ENCODE results near the gene ONECUT3.
A peak's percentile ranks its signal among the peaks of the same experiment; 100 is the strongest.

Gene ONECUT3

DNA sequence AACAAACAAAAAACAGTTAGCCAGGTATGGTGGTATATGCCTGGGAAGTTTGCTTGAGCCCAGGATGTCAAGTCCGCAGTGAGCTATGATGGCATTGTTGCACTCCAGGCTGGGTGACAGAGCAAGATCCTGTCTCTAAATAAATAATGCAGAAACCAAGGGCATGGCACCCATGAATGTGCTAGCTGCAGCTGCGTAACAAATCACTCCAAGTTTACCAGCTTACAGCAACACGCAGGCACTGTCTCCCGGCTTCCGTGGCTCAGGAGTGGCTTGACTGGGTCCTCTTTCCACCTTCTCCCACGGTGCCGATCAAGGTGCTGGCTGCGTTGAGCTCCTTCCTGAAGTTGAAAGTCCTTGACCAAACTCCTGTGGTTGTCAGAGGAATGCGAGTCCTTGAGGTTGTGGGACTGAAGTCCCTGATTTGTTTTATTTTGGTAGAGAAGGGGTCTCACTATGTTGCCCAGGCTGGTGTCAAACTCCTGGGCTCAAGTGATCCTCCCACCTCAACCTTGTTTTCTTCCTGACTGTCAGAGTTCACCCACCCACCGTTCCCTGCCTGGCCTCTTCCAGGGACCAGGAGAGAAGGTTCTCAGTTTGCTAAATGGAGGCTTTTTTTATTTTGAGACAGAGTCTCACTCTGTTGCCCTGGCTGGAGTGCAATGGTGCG lies 13.2 kb upstream of the ONECUT3 start:
- DNase-seq (ENCODE audit: low read depth, low spot score): no peak

DNA sequence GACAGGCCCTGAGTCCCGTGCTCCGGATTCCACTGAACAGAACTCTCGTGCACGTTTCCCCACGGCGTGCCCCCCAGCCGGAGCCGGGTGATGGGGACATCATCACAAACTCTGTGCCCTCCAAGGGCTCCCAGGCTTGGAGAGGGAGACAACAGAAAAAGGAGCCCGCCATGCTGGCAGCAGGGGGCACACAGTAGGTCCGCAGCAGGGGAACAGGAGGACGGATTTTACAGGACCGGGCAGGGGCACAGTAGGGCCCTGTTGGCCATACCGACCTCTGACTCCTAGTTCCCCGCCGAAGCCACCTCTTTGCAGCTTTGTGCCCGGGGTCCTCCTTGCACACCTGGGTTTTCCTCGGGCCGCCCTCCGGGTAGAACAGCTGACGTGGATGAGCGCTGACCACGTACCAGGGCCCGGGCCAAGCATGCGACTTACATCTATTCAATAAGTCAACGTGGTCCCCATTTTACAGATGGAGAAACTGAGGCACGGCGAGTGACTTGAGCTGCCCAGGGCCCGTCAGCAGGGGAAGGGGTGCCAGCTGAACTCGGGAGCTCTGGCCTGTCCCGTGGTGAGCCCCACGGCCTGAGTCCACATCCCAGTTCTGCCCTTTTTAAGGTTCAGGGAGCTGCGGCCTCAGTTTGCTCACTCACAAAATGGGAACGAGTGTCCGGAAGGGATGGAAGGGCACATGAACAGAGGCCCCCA lies 10.2 kb upstream of the ONECUT3 start:
- no peak for DNase-seq (ENCODE audit: low read depth, low spot score)

DNA sequence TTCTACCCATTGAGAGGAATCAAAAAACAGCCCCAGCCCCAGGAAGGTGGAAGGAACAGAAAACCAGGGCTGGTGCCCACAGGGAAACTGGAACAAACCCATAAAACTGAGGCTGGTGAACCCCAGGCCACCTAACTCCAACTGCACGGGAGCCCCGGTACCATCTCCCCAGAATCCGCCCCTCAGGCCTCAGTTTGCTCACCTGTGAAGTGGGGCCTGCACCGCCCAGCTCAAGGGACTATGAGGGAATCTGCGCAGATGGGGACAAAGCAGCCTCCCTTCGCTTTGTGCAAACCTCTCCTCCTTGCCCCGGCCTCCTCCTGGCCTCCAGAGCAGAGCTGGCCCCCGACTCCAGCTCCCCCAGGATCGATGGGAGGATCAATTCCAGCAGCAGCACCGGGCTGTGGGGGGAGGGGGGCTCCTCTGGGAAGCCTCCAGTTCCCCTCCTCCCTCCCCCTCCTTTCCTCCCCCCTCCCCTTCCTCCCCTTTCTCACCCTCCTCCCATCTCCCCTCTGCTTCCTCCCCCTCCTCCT lies 9.1 kb upstream of the ONECUT3 start:
- no peak for DNase-seq (ENCODE audit: low read depth, low spot score)

DNA sequence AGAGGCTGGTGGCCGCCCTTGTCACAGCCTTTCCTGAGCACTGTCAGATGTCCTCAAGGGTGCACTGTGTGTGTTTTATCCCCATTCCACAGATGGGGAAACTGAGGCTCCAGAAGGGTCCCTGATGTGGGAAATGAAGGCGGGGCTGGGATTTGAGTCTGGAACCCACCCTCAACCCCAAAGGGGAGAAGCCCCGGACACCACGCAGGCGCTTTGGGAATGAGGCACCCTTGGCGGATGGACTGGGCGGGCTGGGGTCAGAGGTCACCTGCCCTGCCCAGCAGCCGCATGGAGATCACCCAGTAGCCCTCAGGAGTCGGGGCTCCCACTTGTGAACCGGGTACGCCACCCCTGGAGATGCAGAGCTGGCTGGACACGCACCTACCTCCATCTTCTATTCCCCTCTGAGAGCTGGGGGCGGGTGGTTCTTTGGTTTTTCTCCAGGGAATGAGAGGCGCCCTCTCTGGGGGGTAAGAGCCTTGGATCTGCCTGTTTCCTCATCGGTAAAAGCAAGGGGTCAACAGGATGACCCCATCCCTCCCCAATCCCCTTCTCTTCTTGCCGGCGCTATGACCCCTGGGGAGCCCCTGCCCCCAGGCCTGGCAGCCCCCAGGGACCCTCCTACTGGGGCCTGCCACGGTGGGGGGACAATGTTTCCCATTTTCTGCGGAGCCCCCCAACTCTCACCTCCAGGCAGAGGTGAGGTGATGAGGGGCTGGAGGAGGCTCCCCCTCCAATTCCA lies 8.3 kb upstream of the ONECUT3 start:
- DNase-seq (ENCODE audit: low read depth, low spot score): no peak

DNA sequence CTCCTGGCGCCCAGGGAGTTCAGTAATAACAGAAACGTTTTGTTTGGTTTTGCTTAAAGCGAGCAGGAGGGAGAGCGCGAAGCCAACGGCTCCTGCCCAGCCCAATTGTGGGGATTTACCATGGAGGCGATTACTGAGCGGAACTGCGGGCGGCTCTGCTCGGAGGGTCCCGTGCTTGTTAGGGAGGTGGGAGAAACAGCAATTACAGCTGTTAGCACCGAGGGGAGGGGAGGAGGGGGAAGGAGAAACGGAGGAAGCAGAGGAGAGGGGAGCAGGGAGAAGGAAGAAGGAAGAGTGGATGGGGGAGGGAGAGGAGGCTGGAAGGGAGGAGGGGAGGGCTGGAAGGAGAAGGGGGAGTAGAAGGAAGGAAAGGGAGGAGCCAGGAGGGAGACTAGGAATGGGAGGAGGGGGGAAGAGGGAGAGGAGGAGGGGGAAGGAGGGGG lies 7.7 kb upstream of the ONECUT3 start:
- DNase-seq (ENCODE audit: low read depth, low spot score): no peak

DNA sequence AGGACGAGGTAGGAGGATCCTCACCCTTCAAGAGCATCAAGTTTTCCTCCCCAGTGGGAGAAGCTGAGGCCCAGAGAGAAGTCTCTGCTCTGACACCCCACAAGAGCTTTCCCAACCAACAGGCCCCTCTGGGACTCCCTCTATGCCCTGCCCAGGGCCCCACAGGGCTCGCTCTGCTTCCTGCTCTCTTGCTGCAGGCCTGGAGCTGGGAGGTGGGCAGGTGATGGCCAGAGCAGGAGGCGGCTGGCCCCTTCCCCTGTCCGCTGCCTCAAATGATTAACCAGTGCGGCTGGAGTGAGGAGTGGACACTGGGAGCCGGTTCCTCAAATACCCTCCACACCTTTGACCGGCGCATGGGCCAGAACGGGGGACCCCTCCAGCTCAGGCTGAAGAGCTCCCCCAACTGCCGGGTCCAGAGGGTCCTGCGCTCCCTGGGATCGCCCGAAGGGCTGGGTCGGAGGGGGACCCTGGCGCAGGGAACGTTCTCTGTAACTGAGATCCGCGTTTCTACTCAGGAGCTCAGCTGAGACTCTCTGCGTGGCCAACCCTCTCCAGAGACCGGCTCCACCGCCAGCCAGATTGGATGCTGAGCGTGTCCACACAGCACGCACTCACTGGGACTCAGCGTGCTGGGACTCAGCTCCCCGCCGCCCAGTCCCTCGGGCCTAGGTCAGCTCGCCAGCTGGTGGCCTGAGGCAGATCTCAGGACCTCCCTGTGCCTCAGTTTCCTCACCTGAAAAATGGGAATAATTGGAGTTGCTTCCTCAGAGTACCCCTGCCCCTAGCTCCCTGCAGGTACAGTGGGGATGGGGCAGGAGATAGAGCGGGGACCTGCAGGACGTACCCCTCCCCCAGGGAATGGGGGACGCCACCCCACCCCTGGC lies 6.7 kb upstream of the ONECUT3 start:
- DNase-seq (ENCODE audit: low read depth, low spot score): no peak

DNA sequence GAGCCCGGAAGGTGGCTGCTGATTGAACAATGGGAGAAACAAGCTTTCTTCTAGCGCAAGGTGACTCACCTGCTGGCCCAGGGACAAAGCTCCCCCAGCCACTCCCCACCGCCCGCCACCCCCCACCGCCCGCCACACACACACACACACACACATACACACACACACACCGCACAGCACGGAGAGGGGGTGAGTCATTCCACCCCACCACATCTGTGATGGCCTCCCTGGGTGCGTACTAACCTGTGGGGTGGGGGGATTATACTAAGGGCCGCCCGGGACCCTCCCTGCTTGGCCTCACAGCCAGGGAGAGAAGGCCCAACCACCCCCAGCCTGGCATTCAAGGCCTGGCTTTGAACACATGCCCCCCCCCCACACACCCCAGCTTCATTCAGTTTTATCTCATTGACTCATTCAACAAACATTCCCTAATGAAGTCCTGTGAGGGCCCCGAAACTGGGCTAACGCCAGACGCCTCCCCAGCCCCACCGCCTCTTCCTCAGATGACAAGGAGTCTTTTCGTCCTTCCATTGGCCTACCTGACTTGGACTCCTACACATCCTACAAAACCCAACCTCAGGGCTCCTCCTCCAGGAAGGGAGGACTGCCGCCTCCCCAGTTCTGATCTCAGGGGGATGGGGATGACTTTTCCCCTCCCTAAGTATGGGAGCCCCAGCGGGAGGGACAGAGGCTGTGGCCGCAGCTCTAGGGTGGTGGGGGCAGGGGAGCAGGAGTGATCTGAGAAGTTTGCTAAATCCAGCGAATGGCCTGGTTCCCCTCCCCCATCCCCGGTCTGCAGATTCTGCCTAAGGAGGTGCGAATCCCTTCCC lies 5.8 kb upstream of the ONECUT3 start:
- peak; percentile 29 for DNase-seq (ENCODE audit: low read depth, low spot score)

DNA sequence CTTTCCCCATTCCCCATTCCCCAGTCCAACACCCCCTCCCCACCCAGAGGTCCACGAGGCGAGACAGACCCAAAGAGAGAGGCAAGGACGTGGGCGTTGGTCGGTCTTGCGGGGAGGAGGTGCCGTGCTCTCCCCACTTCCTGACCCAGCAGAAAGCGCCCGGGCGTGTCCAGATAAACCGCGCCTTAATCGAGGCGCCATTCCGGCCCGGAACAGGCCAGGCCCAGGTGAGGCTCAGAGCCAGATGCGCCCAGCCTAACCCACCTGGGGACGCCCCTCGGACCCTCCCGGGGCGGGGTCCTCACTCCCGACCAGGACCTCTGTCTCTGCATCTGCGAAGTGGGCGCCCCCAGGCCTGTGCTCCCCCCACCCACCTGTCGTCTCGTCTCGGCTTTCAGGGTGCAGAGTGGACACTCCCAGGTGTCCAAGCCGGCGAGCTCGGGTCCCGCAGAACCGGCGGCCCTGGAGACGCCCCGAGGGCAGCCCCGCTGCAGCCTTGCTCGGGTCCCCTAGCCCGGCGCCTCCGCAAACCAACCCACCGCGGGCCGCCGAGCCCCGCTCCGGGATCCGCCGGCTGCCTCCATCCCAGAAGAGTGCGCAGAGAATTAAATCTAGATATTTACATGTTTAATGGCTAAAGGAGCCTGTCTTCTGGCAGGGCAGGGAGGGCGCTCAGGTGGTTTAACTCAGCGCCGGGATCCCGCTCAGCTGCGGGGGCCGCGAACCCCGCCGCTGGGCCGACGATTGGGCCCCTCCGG lies 5.0 kb upstream of the ONECUT3 start:
- DNase-seq (ENCODE audit: low read depth, low spot score): no peak

DNA sequence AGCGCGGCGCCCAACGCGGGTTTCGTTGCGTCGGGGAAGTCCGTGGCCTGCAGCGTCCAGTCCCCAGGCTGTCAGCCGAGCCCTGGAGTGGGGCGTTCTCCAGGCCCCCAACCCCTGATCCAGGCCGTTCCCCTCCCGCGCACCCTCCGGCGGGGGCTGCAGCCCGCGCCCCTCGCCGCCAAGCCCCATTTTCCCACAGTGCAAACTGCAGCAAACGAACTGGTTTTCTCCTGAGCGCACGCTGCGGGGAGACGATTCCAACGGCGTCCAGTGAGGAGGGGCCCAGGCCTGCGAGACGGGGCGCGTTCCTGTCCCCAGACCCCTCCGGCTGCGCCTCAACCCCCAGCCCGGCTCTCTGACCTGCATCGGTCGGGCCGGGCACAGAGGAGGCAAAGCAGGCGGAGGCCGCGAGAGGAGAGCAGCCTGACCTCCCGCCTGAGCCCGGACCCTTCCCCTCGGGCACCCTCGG lies 4.4 kb upstream of the ONECUT3 start:
- no peak for DNase-seq (ENCODE audit: low read depth, low spot score)

DNA sequence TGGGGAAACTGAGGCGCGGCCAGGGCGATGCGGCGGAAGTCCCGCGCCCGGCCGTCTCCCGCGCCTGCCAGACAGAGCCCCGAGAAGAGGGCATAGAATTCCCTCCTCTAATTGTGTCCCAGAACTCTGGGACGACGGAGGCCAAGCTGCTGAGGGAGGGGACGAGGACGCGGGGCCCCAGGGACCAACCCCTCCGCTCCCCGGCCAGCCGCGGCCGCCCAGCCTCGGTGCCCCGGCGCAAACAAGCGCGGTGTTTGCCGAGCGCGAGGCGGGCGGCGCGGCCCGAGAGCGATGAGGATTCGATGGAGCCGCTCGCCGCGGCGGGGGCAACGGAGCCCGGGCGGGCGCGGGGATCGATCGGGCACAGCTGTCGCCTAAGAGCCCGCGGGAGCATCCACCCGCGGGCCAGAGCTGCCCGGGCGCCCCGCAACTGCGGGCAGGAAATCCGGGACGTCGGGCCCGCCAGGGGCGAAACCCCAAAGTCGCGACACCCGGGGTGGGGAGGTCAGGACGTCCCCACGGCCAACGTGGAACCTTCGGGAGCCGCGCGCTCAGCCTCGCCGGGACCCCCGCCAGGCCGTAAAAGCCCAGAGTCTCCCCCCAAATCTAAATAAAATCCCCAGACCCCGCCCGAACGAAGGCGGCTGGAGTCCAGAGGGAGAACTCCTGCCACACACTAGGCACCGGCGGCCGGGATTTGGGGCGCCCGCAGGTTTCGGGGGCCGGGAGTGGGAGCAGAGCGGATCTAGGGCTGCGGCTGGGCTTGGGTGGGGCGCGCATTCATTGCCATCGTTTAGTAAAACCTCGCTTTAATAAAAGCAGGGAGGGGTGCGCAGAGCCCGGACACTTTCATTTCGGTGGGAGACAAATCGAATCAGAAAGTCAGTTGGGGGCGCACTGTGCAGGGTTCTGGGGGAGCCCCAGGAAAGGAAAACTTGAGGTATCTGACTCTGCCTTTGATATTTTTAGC lies 3.6 kb upstream of the ONECUT3 start:
- no peak for DNase-seq (ENCODE audit: low read depth, low spot score)

DNA sequence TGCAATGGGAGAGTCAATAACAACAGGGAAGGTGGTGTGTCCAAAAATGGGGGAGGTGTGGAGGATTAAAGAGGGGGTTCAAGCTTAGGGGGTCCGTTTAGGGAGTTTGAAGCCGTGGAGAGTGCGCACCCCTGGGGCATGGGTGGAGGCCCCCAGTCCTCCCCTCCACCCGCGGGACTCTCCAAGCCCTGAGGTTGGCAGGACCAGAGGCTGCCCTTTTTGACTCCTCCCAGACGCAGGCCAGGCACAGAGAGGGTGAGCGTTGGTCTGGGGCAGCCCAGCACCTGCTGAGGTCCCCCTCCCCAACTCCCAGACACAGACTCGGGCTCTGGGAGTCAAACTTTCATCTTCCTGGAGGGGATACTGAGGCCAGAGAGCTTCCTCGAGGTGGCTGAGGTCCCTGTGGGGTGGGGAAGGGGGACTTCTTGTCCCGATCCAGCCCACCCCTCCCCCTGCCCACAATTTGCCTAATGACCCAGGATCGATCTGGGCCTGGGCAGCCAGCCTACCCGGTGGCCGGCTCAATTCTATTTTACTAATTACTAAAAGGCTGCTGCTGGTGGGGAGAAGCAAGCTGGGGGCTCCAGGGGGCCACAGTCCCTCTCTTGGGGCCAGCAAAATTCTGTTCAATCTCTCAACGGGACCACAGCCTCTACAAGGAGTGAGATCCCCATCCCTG lies 2.8 kb upstream of the ONECUT3 start:
- no peak for DNase-seq (ENCODE audit: low read depth, low spot score)

DNA sequence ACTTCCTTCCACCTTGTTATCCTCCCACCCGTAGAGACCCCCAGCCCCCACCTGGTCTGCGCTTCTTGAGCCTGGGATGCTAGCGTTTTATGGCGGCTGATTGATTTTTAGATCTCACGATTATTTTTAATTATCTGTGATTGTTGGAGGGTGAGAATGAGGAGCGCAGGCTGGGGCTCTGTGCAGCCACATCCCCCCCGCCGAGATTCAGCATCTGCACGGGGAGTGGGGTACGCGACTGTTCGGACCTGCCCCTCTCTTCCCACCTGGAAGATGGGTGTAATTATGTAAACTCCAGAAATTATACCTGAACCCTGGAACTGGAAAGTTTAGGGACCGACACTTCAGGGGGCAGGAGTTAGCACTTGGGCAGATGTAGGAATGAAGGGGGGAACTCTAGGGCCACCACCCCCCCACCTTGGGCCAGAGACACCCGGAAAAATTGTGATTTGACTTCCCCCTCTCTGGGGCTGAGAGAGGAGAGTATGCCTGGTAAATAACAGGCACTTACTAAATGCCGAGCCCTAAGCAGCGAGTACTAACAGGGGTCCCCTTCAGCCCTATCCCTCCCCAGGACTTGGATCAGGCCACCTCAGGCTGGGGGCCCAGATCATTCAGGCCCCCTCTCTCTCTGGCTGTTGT lies 1.8 kb upstream of the ONECUT3 start:
- DNase-seq (ENCODE audit: low read depth, low spot score): no peak

DNA sequence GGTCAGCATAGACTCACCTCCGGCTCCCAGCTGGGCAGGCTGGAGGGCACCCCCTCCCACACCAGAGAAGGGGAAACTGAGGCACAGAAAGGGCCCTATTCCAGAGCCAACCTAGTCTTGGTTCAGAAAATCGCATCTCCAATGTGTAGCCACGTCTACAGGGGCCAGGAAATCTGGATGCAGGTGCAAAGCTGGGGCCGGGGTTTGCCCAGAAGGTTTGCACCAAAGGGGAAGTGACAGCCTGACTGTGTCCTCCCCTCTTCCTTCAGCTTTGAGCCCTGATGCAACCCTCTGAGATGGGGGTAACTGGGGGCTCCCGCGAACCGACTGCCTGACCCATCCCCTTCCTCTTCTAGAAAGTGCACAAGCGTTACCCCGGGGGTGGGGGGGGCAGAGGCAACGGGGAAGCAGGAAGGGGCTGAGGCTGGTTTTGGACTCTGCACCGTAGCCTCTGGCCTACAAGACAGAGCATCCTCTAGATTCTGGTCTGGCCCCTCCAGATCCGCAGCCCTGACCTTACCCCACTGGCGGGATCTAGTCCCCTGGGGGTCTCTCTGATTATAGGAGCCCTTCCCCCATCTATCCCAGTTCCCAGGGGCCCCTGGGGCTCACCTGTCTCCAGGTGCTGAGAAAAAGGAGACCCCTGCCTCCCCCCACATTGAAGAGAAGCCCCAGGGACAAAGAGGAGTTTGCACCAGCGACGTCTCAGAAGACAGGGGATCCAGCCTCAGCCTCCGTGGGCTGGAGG lies 1.1 kb upstream of the ONECUT3 start:
- no peak for DNase-seq (ENCODE audit: low read depth, low spot score)

DNA sequence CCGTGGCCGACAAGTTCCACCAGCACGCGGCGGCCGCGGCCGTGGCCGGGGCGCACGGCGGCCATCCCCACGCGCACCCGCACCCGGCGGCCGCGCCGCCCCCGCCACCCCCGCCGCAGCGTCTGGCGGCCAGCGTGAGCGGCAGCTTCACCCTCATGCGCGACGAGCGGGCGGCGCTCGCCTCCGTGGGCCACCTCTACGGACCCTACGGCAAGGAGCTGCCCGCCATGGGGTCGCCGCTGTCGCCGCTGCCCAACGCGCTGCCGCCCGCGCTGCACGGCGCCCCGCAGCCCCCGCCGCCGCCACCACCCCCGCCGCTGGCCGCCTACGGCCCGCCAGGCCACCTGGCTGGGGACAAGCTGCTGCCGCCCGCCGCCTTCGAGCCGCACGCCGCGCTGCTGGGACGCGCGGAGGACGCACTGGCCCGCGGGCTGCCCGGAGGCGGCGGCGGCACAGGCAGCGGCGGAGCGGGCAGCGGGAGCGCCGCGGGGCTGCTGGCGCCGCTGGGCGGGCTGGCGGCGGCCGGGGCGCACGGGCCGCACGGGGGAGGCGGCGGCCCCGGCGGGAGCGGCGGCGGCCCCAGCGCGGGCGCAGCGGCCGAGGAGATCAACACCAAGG lies 821 bp downstream of the ONECUT3 start:
- DNase-seq (ENCODE audit: low read depth, low spot score): no peak

DNA sequence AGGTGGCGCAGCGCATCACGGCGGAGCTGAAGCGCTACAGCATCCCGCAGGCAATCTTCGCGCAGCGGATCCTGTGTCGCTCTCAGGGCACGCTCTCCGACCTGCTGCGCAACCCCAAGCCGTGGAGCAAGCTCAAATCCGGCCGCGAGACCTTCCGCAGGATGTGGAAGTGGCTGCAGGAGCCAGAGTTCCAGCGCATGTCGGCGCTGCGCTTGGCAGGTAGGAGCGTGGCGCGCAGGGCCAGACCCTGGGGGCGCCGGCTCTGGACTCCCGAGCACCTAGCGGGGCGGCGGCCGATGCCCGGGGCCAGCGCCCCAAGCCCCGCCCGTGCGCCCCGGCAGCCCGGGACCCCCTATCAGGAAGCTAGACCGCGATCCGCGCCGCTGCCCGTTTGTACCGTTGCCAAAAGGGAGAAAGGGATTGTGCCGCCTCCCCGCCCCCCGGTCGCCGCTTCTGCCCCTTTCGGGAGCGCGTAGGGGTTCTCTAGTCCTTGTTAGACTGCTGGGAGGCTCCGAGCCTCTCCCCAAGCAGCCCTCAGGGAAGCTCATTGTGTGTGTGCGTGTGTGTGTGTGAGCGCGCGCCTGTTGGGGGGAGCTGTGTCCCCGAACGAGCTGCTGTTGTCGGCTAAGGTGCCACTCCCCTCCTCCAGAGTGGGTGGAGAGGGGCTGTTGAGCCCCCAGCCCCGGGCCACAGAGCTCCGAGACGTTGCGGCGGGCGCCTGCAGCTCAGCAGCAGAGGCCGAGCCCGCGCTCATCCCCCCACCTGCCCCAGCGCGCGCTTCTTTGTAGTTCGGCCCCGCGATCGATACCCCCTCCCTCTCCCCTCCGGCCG lies 1.5 kb downstream of the ONECUT3 start:
- no peak for DNase-seq (ENCODE audit: low read depth, low spot score)
